ENCODE data around the gene AP5Z1.

AP5Z1 gene

GRCh38 chr7:4830176-4830575 is 54.8 kb downstream of the AP5Z1 start:
- no peak overlapping the region for H3K27ac ChIP-seq
- TF ChIP-seq ZFX (IDR thresholded peaks at IDR 0.05; ENCODE audit: borderline replicate concordance) (no peak), CTCF (IDR thresholded peaks at IDR 0.05) (peak; percentile 96)

- TF ChIP-seq CTCF (IDR thresholded peaks at IDR 0.05) = no peak
- TF ChIP-seq ZFX (IDR thresholded peaks at IDR 0.05; ENCODE audit: borderline replicate concordance) = no peak
- H3K27ac ChIP-seq = peak overlapping the region; percentile 75
Measured at GRCh38 chr7:4831723-4832495, 56.5 kb downstream of the AP5Z1 start.

DNA sequence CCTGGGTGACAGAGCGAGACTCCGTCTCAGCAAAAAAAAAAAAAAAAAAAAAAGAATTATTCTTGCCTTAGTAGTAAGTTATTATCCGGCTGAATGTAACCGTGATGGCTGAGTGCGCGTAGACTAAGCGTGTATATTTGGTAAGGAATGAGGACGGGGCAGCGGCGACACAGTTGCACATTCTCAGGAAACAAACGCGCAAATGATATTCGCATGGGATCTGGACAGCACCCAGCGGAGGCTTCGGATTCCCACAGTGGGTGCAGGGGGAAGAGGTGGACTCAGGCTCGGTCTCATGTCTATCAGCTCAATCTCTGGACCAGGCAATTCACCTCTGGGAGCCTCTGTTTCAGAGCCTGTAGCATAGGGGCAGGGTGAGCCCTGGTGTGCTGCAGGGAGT is 57.3 kb downstream of the AP5Z1 start:
- TF ChIP-seq ZFX (IDR thresholded peaks at IDR 0.05; ENCODE audit: borderline replicate concordance) (no peak), CTCF (IDR thresholded peaks at IDR 0.05) (no peak)

GRCh38 chr7:4833176-4833575 is 57.8 kb downstream of the AP5Z1 start:
- no peak overlapping the region; the same call in 1 of the 2 replicates for H3K27ac ChIP-seq
- no peak for TF ChIP-seq CTCF (IDR thresholded peaks at IDR 0.05)
- no peak for TF ChIP-seq ZFX (IDR thresholded peaks at IDR 0.05; ENCODE audit: borderline replicate concordance)

More for the DNA sequence above, 57.3 kb downstream of the AP5Z1 start:
- H3K27ac ChIP-seq = peak overlapping the region; percentile 75

- TF ChIP-seq ZFX (IDR thresholded peaks at IDR 0.05; ENCODE audit: borderline replicate concordance) (no peak), CTCF (IDR thresholded peaks at IDR 0.05) (no peak)
Measured at GRCh38 chr7:4833691-4834600, 58.5 kb downstream of the AP5Z1 start.

DNA sequence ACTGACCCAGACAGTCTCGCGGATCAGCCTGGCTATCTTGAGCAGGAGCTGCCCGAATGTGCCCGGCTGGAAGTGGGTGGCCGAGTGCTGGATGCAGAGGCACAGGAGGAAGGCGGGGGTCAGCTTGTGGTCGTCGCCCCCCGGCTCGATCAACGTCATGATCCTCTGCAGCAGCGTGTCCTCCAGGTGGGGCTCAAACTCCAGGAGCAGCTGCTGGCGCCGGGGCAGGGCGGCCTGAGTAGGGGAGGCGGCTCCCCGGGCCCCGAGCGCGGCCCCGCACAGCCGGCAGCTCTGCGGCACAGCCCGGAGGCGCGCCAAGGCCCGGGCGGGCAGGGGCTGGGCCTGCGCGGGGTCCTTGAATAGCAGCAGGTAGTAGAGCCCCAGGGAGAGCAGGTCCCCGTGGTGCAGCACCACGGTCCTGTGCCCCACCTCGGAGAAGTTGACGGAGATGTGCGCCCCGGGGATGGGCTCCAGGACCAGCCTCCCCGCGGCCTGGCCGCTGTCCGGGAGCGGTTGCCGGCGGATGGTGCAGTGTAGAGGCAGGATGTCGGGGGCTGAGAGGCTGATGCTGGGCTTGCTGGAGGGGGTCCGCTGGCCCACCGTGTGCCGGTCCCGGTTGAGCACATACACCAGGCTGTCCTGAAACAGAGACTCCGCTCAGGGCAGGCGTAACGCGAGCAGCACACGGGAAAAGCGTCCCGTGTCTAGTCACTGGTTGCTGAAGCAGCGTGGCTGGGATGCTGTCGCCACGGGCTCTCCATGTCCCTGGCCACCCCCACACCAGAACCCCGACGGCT is 59.4 kb downstream of the AP5Z1 start:
- no peak overlapping the region for H3K27ac ChIP-seq
- TF ChIP-seq CTCF (IDR thresholded peaks at IDR 0.05) = no peak
- no peak for TF ChIP-seq ZFX (IDR thresholded peaks at IDR 0.05; ENCODE audit: borderline replicate concordance)

More at GRCh38 chr7:4833691-4834600, 58.5 kb downstream of the AP5Z1 start:
- no peak overlapping the region for H3K27ac ChIP-seq
